ENCODE data around the gene TDRD1.

DNA sequence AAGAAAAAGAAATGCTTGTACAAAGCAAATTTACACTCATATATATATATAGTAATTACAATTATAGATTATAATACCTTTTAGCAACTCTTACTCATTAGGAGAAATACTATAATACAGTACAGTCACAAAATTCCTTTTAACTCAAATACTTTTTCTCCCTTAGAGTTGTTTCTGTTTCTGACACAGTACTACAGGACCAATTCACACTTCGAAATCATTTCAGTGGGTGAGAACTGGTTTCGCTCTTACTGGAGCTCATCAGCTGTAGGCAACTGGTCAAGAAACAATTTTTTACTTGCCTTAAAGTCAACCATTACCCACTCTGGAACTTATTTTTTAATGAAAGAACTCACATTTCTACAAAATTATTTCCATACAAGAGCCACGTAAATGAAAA is 11.2 kb upstream of the TDRD1 start:
- TF ChIP-seq, protein P1, sequence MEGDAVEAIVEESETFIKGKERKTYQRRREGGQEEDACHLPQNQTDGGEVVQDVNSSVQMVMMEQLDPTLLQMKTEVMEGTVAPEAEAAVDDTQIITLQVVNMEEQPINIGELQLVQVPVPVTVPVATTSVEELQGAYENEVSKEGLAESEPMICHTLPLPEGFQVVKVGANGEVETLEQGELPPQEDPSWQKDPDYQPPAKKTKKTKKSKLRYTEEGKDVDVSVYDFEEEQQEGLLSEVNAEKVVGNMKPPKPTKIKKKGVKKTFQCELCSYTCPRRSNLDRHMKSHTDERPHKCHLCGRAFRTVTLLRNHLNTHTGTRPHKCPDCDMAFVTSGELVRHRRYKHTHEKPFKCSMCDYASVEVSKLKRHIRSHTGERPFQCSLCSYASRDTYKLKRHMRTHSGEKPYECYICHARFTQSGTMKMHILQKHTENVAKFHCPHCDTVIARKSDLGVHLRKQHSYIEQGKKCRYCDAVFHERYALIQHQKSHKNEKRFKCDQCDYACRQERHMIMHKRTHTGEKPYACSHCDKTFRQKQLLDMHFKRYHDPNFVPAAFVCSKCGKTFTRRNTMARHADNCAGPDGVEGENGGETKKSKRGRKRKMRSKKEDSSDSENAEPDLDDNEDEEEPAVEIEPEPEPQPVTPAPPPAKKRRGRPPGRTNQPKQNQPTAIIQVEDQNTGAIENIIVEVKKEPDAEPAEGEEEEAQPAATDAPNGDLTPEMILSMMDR (IDR thresholded peaks at IDR 0.05): no peak
- TF ChIP-seq POLR2A (IDR thresholded peaks at IDR 0.05): no peak
